GM12892 (cell line): ENCODE results near the gene LTBP4.

Experiments
- POLR2A ChIP-seq: IDR thresholded peaks from 2 replicates; pipeline ENCODE4 v1.6.1; 2011; ENCODE audit warnings: low read depth, low read length, control low read depth
- POLR2AphosphoS5 ChIP-seq: IDR thresholded peaks from 2 replicates; pipeline ENCODE4 v1.6.1; 2011; ENCODE audit warnings: low read depth, low read length, control low read depth
- TAF1 ChIP-seq: IDR thresholded peaks from 2 replicates; pipeline ENCODE4 v1.6.1; 2011; ENCODE audit warnings: low read depth, mild to moderate bottlenecking, control low read depth, low read length, borderline replicate concordance

GRCh38 chr19:40570313-40571004, 30.7 kb upstream of the LTBP4 start:
- TF ChIP-seq TAF1 (no peak), POLR2A (no peak), POLR2AphosphoS5 (no peak)
